HG03442 (cell line): ENCODE data around the gene OTUB2.

Experiments
- ATAC-seq: cut with Tn5 transposase; IDR thresholded peaks from one replicate; pipeline ENCODE4 v1.9.1; 2021; ENCODE audit warnings: mild to moderate bottlenecking, moderate library complexity; ENCODE audit not compliant: unreplicated experiment

OTUB2 gene

GRCh38 chr14:94026173-94026888 is at the start of gene OTUB2:
Gene OTUB2, plus strand, starts transcription at chr14:94026340. Its CDS starts 198 bp downstream, at chr14:94026538.
- peak; percentile 99 for ATAC-seq

GRCh38 chr14:93976477-93977057 is 49.6 kb upstream of the OTUB2 start, which contains the start of gene ASB2:
Gene ASB2, minus strand, starts transcription at chr14:93976570. Its CDS starts 12,031 bp downstream, at chr14:93964539.
- ATAC-seq = no peak

- no peak for ATAC-seq
Measured at GRCh38 chr14:93977171-93977570, 49.0 kb upstream of the OTUB2 start.

GRCh38 chr14:93977790-93978581 is 48.2 kb upstream of the OTUB2 start:
- ATAC-seq = peak; percentile 43

GRCh38 chr14:93978735-93979134 is 47.4 kb upstream of the OTUB2 start:
- ATAC-seq = no peak

- ATAC-seq = no peak
Measured at GRCh38 chr14:93980456-93981201, 45.5 kb upstream of the OTUB2 start.

GRCh38 chr14:93981316-93982229 is 44.6 kb upstream of the OTUB2 start:
- no peak for ATAC-seq

GRCh38 chr14:93982230-93983007 is 43.7 kb upstream of the OTUB2 start:
- ATAC-seq = no peak

GRCh38 chr14:93984070-93984469 is 42.1 kb upstream of the OTUB2 start:
- ATAC-seq = no peak

- ATAC-seq = no peak
Measured at GRCh38 chr14:93984987-93985410, 41.1 kb upstream of the OTUB2 start.

GRCh38 chr14:93986955-93987354 is 39.2 kb upstream of the OTUB2 start:
- no peak for ATAC-seq

GRCh38 chr14:93987376-93987775 is 38.8 kb upstream of the OTUB2 start:
- ATAC-seq = no peak

GRCh38 chr14:93987815-93988476 is 38.2 kb upstream of the OTUB2 start:
- no peak for ATAC-seq

GRCh38 chr14:93989939-93990338 is 36.2 kb upstream of the OTUB2 start:
- peak; percentile 64 for ATAC-seq

- ATAC-seq = no peak
Measured at GRCh38 chr14:93991212-93991611, 34.9 kb upstream of the OTUB2 start.

- ATAC-seq = no peak
Measured at GRCh38 chr14:93991649-93992048, 34.5 kb upstream of the OTUB2 start.

- no peak for ATAC-seq
Measured at GRCh38 chr14:93993382-93993781, 32.8 kb upstream of the OTUB2 start.

GRCh38 chr14:93994919-93995682 is 31.0 kb upstream of the OTUB2 start:
- no peak for ATAC-seq
